GM10266 (cell line): ENCODE results near the gene VPS35L.
"Not testable (repeated sequence)": the region's sequence is repeated elsewhere in the genome, so short reads cannot be mapped to it uniquely, and the experiment has no call there.

Source experiments
- DNase-seq: peaks from one replicate; pipeline ENCODE4 v3.0.0; 2012; ENCODE audit errors: extremely low spot score
- TF ChIP-seq, protein P1 (sequence below): IDR thresholded peaks from 2 replicates; pipeline ENCODE4 v1.5.1; 2012; ENCODE audit warnings: mild to moderate bottlenecking, low read depth; ENCODE audit not compliant: control insufficient read depth, insufficient read depth; ENCODE audit errors: missing control alignments

The VPS35L gene

DNA sequence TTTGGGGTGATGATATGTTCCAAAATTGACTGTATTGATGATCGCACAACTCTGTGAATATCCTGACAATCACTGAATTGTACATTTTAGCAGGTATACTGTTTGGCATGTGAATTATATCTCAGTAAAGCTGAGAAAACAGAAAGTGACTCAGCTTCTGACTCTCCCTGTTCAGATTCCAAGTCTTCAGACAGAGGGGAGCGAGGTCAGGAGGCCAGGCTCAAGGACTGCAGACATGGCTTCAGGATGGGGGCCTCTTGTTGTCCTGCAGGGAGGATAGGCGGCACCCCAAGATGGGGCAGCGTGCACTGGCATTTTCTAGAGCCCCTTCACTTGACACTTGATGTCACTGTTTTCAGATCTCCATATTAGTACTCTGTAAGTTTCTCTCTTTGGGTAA, 116.9 kb downstream of the VPS35L start:
- TF ChIP-seq, protein P1, sequence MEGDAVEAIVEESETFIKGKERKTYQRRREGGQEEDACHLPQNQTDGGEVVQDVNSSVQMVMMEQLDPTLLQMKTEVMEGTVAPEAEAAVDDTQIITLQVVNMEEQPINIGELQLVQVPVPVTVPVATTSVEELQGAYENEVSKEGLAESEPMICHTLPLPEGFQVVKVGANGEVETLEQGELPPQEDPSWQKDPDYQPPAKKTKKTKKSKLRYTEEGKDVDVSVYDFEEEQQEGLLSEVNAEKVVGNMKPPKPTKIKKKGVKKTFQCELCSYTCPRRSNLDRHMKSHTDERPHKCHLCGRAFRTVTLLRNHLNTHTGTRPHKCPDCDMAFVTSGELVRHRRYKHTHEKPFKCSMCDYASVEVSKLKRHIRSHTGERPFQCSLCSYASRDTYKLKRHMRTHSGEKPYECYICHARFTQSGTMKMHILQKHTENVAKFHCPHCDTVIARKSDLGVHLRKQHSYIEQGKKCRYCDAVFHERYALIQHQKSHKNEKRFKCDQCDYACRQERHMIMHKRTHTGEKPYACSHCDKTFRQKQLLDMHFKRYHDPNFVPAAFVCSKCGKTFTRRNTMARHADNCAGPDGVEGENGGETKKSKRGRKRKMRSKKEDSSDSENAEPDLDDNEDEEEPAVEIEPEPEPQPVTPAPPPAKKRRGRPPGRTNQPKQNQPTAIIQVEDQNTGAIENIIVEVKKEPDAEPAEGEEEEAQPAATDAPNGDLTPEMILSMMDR: no peak
- DNase-seq: no peak

DNA sequence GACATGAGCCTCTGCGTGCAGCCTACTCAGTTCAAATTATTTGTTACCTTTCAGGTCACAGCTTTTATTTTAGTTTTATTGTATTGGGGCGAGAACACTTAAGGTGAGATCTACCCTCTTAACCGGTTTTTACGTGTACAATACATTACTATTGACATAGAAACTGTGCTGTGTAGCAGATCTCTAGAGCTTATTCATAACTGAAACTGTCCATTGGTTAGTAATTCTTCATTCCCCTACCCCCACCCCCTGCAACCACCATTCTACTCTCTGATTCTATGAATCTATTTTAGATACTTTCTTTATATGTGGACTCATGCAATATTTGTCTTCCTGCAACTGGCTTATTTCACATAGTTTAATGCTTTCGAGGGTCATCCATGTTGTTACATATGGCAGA, 119.0 kb downstream of the VPS35L start:
- TF ChIP-seq, protein P1: no peak
- DNase-seq: no peak

DNA sequence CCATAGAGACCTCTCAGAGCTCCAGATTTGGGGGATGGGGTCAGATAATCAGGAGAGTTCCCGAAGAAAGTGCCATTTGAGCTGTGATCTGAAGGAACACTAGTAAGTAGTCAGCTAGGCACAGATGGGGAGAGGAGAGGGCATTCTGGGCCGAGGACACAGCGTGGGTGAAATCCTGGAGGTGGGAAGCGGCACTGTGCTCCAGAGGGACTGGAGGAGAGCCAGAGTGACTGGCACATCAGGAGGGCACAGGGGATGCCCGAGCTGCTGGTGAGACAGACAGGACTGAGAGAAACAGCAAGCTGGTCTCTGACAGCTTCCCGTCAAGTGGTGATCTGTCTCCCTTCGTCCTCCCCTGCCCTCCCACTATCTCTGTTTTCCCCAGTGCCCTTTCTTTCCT, 121.9 kb downstream of the VPS35L start:
- TF ChIP-seq, protein P1: no peak
- DNase-seq: no peak

DNA sequence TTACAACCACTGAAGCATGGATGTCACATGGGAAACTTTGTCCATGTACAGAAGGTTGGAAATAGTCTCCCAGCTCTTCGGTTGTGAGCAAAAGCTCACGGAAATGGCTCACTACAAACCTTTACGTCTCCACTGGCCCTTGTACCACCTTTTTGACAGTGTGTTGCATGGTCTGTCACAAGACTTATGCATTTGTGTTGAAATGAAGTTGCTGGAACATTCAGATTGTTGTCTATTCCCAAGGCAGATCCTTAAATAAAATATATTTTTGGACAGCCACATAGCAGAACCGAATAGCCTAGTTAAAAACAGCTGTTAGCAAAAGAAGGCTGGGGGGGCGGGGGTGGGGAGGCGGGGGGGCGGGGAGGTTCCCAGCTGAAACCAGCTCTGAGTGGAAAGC, 123.3 kb downstream of the VPS35L start:
- DNase-seq: no peak
- TF ChIP-seq, protein P1: no peak

DNA sequence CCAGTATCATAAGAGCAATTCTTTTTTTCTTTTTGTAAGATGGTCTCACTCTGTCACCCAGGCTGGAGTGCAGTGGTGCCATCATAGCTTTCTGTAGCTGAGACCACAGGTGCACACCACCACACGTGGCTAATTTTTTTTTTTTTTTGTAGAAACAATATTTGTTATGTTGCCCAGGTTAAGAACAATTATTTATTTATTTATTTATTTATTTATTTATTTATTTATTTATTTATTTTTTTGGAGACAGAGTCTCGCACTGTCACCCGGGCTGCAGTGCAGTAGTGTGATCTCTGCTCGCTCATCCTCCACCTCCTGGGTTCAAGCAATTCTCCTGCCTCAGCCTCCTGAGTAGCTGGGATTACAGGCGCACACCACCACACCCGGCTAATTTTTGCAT, 123.8 kb downstream of the VPS35L start:
- DNase-seq: not testable (repeated sequence)

DNA sequence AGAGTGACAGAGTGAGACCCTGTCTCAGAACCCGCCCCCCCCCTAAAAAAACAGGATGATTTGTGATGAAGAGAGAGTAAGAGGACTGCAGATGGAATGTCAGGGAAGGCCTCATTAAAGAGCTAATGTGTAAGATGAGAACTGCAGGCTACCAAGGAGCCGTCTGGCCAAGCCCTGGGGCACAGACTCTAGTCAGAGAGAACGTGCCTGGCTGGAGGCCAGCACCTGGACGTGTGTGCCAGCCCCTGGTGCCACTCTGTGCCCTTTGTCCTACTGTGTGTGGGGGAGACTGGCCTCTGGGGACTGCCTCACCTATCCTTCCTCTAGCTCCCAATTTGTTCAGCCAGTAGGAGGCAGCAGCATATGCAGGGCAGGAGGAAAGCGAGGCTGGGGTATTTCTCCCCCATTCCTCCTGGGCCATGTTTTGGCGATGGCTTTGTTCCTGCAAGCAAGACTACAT, 125.4 kb downstream of the VPS35L start:
- TF ChIP-seq, protein P1: no peak
- no peak for DNase-seq

DNA sequence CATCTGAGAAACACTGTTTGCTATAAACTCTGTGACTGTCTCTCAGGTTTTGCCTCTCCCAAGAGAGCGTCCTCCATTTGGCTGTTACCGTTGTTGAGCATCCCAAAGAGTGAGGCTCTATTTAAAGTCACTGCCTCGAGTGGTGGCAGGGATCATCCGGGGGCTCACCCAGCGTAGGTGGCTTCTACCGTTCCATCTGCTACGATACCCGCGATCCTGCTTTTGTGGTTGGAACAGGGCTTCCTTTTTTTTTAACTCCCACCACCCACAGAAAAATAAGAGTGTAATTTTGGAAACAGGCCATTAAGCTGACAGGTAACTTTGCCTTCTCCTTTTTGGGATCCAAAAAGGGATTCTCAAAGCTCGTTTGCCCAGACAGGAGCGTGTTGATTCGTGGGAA, 126.1 kb downstream of the VPS35L start:
- no peak for DNase-seq
- TF ChIP-seq, protein P1: no peak
